Natural killer cell (primary cell): ENCODE measurements around the gene TRIM31. TPM values are rescaled to one million over a fixed set of nuclear protein-coding genes. Genes with fewer than 3 reads are reported as not detected.

Experiments
- ATAC-seq, 3 donors: fragments of 150-1000 bp in 2 of 3; fragments of 200-7000 bp in 1 of 3; cut with Tn5 transposase; 1 replicate in 1 of 3; 2 replicates in 2 of 3; pipeline ENCODE4 v1.10.0; 2021; ENCODE audit warnings: mild to moderate bottlenecking in 2 of 3, moderate library complexity in 2 of 3
- DNase-seq, 2 donors: peaks; one replicate each; pipeline versions ENCODE4 v3.0.0 to v3.0.0-alpha.2; 2013 to 2021; ENCODE audit warnings: mixed read lengths in 1 of 2
- H3K27ac ChIP-seq: one replicate; pipeline ENCODE4 v1.5.1; 2013; ENCODE audit warnings: mild to moderate bottlenecking, low read length
- H3K27me3 ChIP-seq: one replicate; pipeline ENCODE4 v1.6.1; 2013; ENCODE audit warnings: low read length; ENCODE audit not compliant: control insufficient read depth, insufficient read depth
- H3K36me3 ChIP-seq: one replicate; pipeline ENCODE4 v1.6.1; 2013; ENCODE audit warnings: low read length; ENCODE audit not compliant: control insufficient read depth, insufficient read depth
- H3K4me1 ChIP-seq: one replicate; pipeline ENCODE4 v1.6.1; 2013; ENCODE audit warnings: low read length; ENCODE audit not compliant: control insufficient read depth, insufficient read depth
- H3K4me3 ChIP-seq: one replicate; pipeline ENCODE4 v1.5.1; 2013; ENCODE audit warnings: low read length
- H3K9me3 ChIP-seq: one replicate; pipeline ENCODE4 v1.6.1; 2013; ENCODE audit warnings: low read length; ENCODE audit not compliant: control insufficient read depth, insufficient read depth
- H3K27ac Mint-ChIP-seq, 2 donors: one replicate each; pipeline ENCODE4 v1.8.0; 2022; ENCODE audit warnings: mild to moderate bottlenecking in 2 of 2, mixed read lengths in 2 of 2, moderate library complexity in 1 of 2
- H3K27me3 Mint-ChIP-seq, 2 donors: one replicate each; pipeline ENCODE4 v1.8.0; 2022; ENCODE audit warnings: low read depth in 2 of 2, mixed read lengths in 2 of 2
- H3K36me3 Mint-ChIP-seq: one replicate; pipeline ENCODE4 v1.8.0; 2022; ENCODE audit warnings: mixed read lengths
- H3K4me1 Mint-ChIP-seq, 2 donors: one replicate each; pipeline ENCODE4 v1.8.0; 2022; ENCODE audit warnings: mixed read lengths in 2 of 2
- H3K4me3 Mint-ChIP-seq: one replicate; pipeline ENCODE4 v1.8.0; 2022; ENCODE audit warnings: mild to moderate bottlenecking, moderate library complexity, mixed read lengths
- H3K9me3 Mint-ChIP-seq, 2 donors: one replicate each; pipeline ENCODE4 v1.8.0; 2022; ENCODE audit warnings: mixed read lengths in 2 of 2
- CTCF ChIP-seq: fragments of 200-600 bp; IDR thresholded peaks from one replicate; pipeline ENCODE4 v1.8.0; 2022; ENCODE audit warnings: antibody characterized with exemption
- WGBS: methylation state at CpG from one replicate; pipeline ENCODE4 v1.1.7; 2013; ENCODE audit warnings: missing lambda C conversion rate; ENCODE audit not compliant: insufficient coverage; 5-methylcytosine and 5-hydroxymethylcytosine counted together
- intact Hi-C: fragments of 100-400 bp; cut with micrococcal nuclease; formaldehyde crosslinking; loops from one replicate; pipeline ENCODE4 v1.14.2; 2022
- total RNA-seq, 4 donors: library from RNA; stranded (reverse); fragments of 120-200 nt in 1 of 4; gene quantifications; one replicate each; pipeline versions ENCODE4 v1.2.3 to v1.2.4, GENCODE V29; 2013 to 2022

Gene TRIM31
- total RNA-seq, 3 donors from 2014 or later (not counting 1 experiment from before 2014, with no cell fraction given): not detected

GRCh38 chr6:30152016-30152673 is 39.3 kb upstream of the TRIM31 start:
- peaks cover 24 to 33% of the 10 kb centered on the region in 2 donors for H3K27me3 Mint-ChIP-seq
- H3K4me3 ChIP-seq: no peak overlapping the region
- ATAC-seq: no peak

GRCh38 chr6:30151580-30151979 is 38.7 kb upstream of the TRIM31 start:
- ATAC-seq: no peak
- H3K4me1 ChIP-seq: no peaks in the 10 kb centered on the region

More at GRCh38 chr6:30152016-30152673, 39.3 kb upstream of the TRIM31 start:
- Mint-ChIP-seq H3K27ac (no peak overlapping the region), H3K36me3 (no peaks in the 10 kb centered on the region), H3K4me3 (no peak overlapping the region), H3K4me1 (peaks cover 4 to 5% of the 10 kb centered on the region in 2 donors), H3K9me3 (no peaks in the 10 kb centered on the region)
- no peak for DNase-seq
- H3K27me3 ChIP-seq: peaks cover 3% of the 10 kb centered on the region
- intact Hi-C loops: no loop called here
- 88% methylated on average over 3 of the region's 4 CpGs for WGBS
- no peaks in the 10 kb centered on the region for H3K4me1 ChIP-seq
- TF ChIP-seq CTCF: no peak
- no peaks in the 10 kb centered on the region for H3K9me3 ChIP-seq
- H3K27ac ChIP-seq: no peak overlapping the region
- H3K36me3 ChIP-seq: no peaks in the 10 kb centered on the region

GRCh38 chr6:30150671-30151395 is 37.9 kb upstream of the TRIM31 start:
- Mint-ChIP-seq H3K4me3 (no peak overlapping the region), H3K9me3 (no peaks in the 10 kb centered on the region), H3K27me3 (peaks cover 19 to 30% of the 10 kb centered on the region in 2 donors), H3K4me1 (peaks cover 4 to 5% of the 10 kb centered on the region in 2 donors), H3K27ac (no peak overlapping the region), H3K36me3 (no peaks in the 10 kb centered on the region)
- Histone ChIP-seq H3K27me3 (peaks cover 3% of the 10 kb centered on the region), H3K9me3 (no peaks in the 10 kb centered on the region), H3K4me3 (no peak overlapping the region), H3K27ac (no peak overlapping the region), H3K4me1 (no peaks in the 10 kb centered on the region), H3K36me3 (no peaks in the 10 kb centered on the region)
- intact Hi-C loops: no loop called here
- DNase-seq (no peak), ATAC-seq (no peak)
- TF ChIP-seq CTCF: no peak
- 84% methylated on average over 10 of the region's 10 CpGs for WGBS

More at GRCh38 chr6:30151580-30151979, 38.7 kb upstream of the TRIM31 start:
- Histone ChIP-seq H3K4me3 (no peak overlapping the region), H3K36me3 (no peaks in the 10 kb centered on the region), H3K27ac (no peak overlapping the region), H3K9me3 (no peaks in the 10 kb centered on the region), H3K27me3 (peaks cover 3% of the 10 kb centered on the region)
- Mint-ChIP-seq H3K27ac (no peak overlapping the region), H3K9me3 (no peaks in the 10 kb centered on the region), H3K4me3 (no peak overlapping the region), H3K36me3 (no peaks in the 10 kb centered on the region), H3K27me3 (peaks cover 24 to 33% of the 10 kb centered on the region in 2 donors), H3K4me1 (peaks cover 4 to 5% of the 10 kb centered on the region in 2 donors)
- TF ChIP-seq CTCF: no peak
- intact Hi-C loops: no loop called here
- 22% methylated on average over 3 of the region's 3 CpGs for WGBS
- no peak for DNase-seq
